ENCODE data around the gene ETNPPL.

ETNPPL gene

DNA sequence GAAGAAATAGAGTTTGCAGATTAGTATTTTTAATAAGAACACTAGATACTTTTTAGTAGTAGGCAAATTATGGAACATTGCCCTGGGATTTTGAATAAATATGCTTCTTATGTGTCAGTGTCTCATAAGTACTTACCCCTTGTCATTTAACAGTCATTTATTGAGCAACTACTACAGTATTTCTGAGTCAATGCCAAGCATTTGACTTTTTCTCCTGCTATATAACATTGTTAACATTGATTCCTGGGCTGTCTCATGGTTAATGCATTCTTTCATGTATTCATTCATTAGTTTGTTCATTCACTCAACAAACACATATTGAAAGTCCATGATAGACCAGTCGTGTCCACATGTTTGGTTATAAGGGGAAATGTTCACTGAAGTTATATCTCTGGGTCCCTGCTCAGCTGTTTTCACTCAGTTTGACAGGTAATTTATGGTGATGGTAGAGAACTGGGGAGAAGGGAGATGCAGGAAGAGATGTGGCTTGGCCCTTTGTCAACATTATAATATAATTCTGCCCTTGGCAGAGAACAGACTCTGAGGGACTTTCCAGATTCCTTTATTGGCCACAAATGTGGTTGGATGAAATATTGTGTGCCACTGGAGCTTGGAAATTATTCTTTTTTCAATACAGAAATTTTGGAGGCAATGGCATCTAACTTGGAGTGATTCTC is 62.6 kb downstream of the ETNPPL start:
- DNase-seq (ENCODE audit: low read depth in 2 of 2, low spot score in 1 of 2): no peak

DNA sequence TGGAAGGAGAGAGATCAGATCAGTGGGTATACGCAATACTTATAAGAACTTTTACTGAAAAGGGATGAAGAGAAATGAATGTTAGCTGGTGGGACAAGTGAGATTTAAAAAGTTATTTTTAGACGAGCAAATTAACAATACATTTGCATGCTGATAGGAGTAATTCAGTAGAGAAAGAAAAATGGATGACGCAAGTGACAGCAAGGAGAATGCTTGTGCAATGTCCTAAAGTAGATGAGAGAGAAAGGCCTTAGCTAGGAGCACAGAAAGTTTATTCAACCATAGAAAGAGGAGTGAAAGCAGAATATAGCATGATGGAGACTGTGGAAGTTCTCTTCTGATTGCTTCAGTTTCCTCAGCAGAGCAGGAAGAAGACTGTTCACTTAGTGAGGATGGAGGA is 66.7 kb downstream of the ETNPPL start:
- DNase-seq (ENCODE audit: low read depth in 2 of 2, low spot score in 1 of 2): no peak

DNA sequence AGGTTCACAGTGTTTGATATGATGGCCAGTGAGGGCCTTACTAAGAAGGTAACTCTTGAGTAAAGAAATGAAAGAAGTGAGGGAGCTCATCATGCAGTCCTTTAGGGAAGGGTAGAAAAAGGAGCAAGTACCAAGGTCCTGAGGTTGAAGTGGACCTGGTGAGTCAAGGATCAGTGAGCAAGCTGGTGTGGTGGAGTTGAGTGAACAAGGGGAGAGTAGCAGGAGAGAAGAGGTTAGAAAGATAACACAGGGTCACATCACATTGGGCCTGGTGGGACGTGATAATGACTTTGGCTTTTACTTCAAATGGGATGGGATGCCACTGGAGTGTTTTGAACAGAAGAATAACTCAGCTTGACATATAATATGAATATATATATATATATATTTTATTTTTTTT is 67.8 kb downstream of the ETNPPL start:
- no peak for DNase-seq (ENCODE audit: low read depth in 2 of 2, low spot score in 1 of 2)

GRCh38 chr4:108694423-108694822 is 68.4 kb downstream of the ETNPPL start:
- no peak for DNase-seq (ENCODE audit: low read depth in 2 of 2, low spot score in 1 of 2)

DNA sequence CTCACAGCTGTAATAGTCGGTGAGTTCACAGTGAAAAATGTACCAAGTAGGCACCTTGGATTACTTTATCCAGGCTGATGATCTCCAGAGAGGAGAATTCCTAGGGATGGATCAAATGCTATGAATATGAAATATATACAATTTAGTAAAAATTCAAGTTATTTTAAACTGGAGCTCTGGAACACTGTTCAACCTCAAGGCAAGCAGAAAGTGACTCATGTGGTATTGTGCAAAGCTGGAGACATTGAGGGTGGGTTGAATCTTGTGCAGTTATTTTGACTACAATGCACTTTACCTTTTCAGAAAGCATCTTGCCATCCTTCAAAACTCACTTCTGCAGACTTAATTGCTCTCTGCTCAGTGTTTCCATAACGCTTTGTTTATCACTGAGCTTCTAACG is 69.0 kb downstream of the ETNPPL start:
- no peak for DNase-seq (ENCODE audit: low read depth in 2 of 2, low spot score in 1 of 2)

GRCh38 chr4:108693211-108693610 is 69.6 kb downstream of the ETNPPL start:
- DNase-seq (ENCODE audit: low read depth in 2 of 2, low spot score in 1 of 2): no peak
